CD4-positive, alpha-beta T cell (primary cell): ENCODE results near the gene ZMAT5. TPM values are rescaled to one million over a fixed set of nuclear protein-coding genes. Genes with fewer than 3 reads are reported as not detected.

Experiments used
- ATAC-seq: fragments of 200-7000 bp; cut with Tn5 transposase; one replicate; pipeline ENCODE4 v1.10.0; 2022; ENCODE audit warnings: mild to moderate bottlenecking; ENCODE audit not compliant: poor library complexity
- CTCF ChIA-PET: fragments of 350-600 bp; sonication (Branson Sonifier 250); formaldehyde crosslinking; loops from one replicate; lab custom pipeline; 2021; ENCODE audit warnings: antibody characterized with exemption, inconsistent platforms; lab: Charles Lee
- POLR2A ChIA-PET: fragments of 350-600 bp; sonication (Branson Sonifier 250); formaldehyde crosslinking; loops from one replicate; lab custom pipeline; 2021; ENCODE audit warnings: antibody characterized with exemption, inconsistent platforms; lab: Charles Lee
- DNase-seq, 14 experiments: peaks; one replicate each; pipeline ENCODE4 v3.0.0-alpha.2; 2013 to 2020; ENCODE audit warnings: mixed read lengths in 2 of 14
- H3K27ac ChIP-seq, 2 donors: one replicate each; pipeline versions ENCODE4 v1.5.1 to v1.7.0; 2013; ENCODE audit warnings: low read length in 2 of 2, low read depth in 1 of 2, mild to moderate bottlenecking in 1 of 2
- H3K27me3 ChIP-seq, 2 experiments: 1 replicate in 1 of 2; 2 replicates in 1 of 2; pipeline versions ENCODE4 v1.6.1 to v1.7.0; 2013; ENCODE audit warnings: low read length in 2 of 2, control low read depth in 1 of 2, mild to moderate bottlenecking in 1 of 2, moderate library complexity in 1 of 2; ENCODE audit not compliant: insufficient read depth in 2 of 2, control insufficient read depth in 1 of 2
- H3K36me3 ChIP-seq: one replicate; pipeline ENCODE4 v1.6.1; 2013; ENCODE audit warnings: low read length, control low read depth; ENCODE audit not compliant: insufficient read depth
- H3K4me1 ChIP-seq: one replicate; pipeline ENCODE4 v1.6.1; 2013; ENCODE audit warnings: low read length, control low read depth; ENCODE audit not compliant: insufficient read depth
- H3K4me3 ChIP-seq: one replicate; pipeline ENCODE4 v1.5.1; 2013; ENCODE audit warnings: mild to moderate bottlenecking, low read length, moderate library complexity
- H3K9me3 ChIP-seq, 2 experiments: 1 replicate in 1 of 2; 2 replicates in 1 of 2; pipeline versions ENCODE4 v1.6.1 to v1.7.0; 2013; ENCODE audit warnings: low read length in 2 of 2, mild to moderate bottlenecking in 2 of 2, control low read depth in 1 of 2, moderate library complexity in 1 of 2; ENCODE audit not compliant: control insufficient read depth in 1 of 2, insufficient read depth in 1 of 2
- H3K27ac Mint-ChIP-seq: one replicate; pipeline ENCODE4 v1.8.0; 2020; ENCODE audit warnings: mixed read lengths
- H3K27me3 Mint-ChIP-seq: one replicate; pipeline ENCODE4 v1.8.0; 2021; ENCODE audit warnings: mixed read lengths
- H3K36me3 Mint-ChIP-seq: one replicate; pipeline ENCODE4 v1.8.0; 2021; ENCODE audit warnings: low read depth, mixed read lengths
- H3K4me1 Mint-ChIP-seq: one replicate; pipeline ENCODE4 v1.8.0; 2021; ENCODE audit warnings: low read depth, mixed read lengths
- H3K4me3 Mint-ChIP-seq: one replicate; pipeline ENCODE4 v1.8.0; 2020; ENCODE audit warnings: mild to moderate bottlenecking, mixed read lengths
- H3K9me3 Mint-ChIP-seq: one replicate; pipeline ENCODE4 v1.8.0; 2020; ENCODE audit warnings: mixed read lengths
- intact Hi-C, 2 experiments: fragments of 100-400 bp; cut with DNase I in 1 of 2; cut with micrococcal nuclease in 1 of 2; formaldehyde crosslinking; loops; one replicate each; pipeline versions ENCODE4 v1.15.1 to v1.9.0; 2023 to 2025; cut with DNase I, micrococcal nuclease
- polyA plus RNA-seq, 2 donors: library from polyadenylated mRNA; unstranded; fragments of 120-200 nt; gene quantifications; one replicate each; pipeline ENCODE4 v1.2.1, GENCODE V29; 2013
- total RNA-seq, 174 experiments: library from RNA in 2 of 174; stranded (reverse) in 2 of 174; gene quantifications; one replicate each; pipeline ENCODE4 v1.2.3 and lab custom pipeline; 2021 to 2026
- TF ChIP-seq, protein P1 (sequence below): fragments of 200-600 bp; IDR thresholded peaks from one replicate; pipeline ENCODE4 v1.8.0; 2022; ENCODE audit warnings: antibody characterized with exemption, mild to moderate bottlenecking

ZMAT5 gene, protein sequence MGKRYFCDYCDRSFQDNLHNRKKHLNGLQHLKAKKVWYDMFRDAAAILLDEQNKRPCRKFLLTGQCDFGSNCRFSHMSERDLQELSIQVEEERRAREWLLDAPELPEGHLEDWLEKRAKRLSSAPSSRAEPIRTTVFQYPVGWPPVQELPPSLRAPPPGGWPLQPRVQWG
- total RNA-seq = 1 to 10 TPM; 5.6 to 6.6 TPM
- polyA plus RNA-seq (2013, experiment 1 of 2) = 20.2 TPM
- 18.5 TPM for polyA plus RNA-seq (2013, experiment 2 of 2)
- total RNA-seq (lab: John Stamatoyannopoulos, UW) = 3.3 to 19.3 (median 11.9) reads per million in 172 experiments

DNA sequence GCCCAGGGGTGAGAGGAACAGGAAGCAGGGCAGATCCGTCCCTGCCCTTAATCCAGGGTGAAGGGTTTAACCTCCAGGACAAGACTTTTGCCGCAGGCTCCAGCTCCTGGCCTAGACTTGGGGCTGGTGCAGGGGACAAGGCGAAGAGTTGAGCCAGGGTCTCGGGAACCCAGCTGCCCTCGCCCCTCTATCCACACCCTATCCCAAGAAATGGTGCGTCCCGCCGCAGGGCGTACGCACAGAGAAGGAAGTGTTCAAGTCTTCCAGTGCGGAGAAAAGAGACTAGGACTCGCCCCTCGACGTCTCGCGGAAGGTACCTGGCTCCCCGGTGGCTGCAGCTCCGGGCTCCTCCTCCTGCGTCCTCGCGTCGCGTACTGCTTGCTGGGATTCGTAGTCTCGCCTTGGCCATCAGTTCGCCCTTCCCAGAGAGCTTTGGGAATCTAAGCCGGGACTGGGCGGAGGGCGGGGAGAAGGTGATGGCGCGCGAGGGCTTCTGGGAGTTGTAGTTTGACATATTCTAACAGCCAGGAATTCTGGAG lies at the start of gene ZMAT5:
TSS of gene ZMAT5 (minus strand) at position 376 of the 539 bp plus-strand sequence. CDS start 18,463 bp downstream, outside the sequence.
- H3K4me3 Mint-ChIP-seq = peak within 1 kb of the TSS; percentile 98
- TF ChIP-seq, protein P1, sequence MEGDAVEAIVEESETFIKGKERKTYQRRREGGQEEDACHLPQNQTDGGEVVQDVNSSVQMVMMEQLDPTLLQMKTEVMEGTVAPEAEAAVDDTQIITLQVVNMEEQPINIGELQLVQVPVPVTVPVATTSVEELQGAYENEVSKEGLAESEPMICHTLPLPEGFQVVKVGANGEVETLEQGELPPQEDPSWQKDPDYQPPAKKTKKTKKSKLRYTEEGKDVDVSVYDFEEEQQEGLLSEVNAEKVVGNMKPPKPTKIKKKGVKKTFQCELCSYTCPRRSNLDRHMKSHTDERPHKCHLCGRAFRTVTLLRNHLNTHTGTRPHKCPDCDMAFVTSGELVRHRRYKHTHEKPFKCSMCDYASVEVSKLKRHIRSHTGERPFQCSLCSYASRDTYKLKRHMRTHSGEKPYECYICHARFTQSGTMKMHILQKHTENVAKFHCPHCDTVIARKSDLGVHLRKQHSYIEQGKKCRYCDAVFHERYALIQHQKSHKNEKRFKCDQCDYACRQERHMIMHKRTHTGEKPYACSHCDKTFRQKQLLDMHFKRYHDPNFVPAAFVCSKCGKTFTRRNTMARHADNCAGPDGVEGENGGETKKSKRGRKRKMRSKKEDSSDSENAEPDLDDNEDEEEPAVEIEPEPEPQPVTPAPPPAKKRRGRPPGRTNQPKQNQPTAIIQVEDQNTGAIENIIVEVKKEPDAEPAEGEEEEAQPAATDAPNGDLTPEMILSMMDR = no peak
- H3K4me1 ChIP-seq = peaks cover 30% of the 10 kb centered on the region
- H3K4me3 ChIP-seq = peak within 1 kb of the TSS; percentile 83
- POLR2A ChIA-PET = interaction anchor here (0.6 to 1.9 kb wide), 13 partner anchors 9 to 657 kb away, joined by 3 to 14 read pairs (median 3); partner anchors contain the start of genes ASCC2 and THOC5
- intact Hi-C loops = loop anchor here (1.0 to 10.0 kb wide), 9 partner anchors 72 to 1986 kb away; partner anchors contain the start of genes ASCC2 (in 2 of the 2), AP1B1 (in 1 of the 2), DEPDC5 (in 1 of the 2) and MTMR3 (in 1 of the 2)
- H3K9me3 Mint-ChIP-seq = no peaks in the 10 kb centered on the region
- H3K27ac Mint-ChIP-seq = peak within 1 kb of the TSS; percentile 88
- CTCF ChIA-PET = no interaction called here
- peaks cover 22% of the 10 kb centered on the region for H3K36me3 ChIP-seq
- no peaks in the 10 kb centered on the region for H3K9me3 ChIP-seq
- peak; percentile 81 to 97 (median 88) for DNase-seq
- no peaks in the 10 kb centered on the region for H3K27me3 Mint-ChIP-seq
- H3K36me3 Mint-ChIP-seq = peaks cover 45% of the 10 kb centered on the region
- no peaks in the 10 kb centered on the region for H3K27me3 ChIP-seq
- peak within 1 kb of the TSS; percentile 73 to 78 for H3K27ac ChIP-seq
- peak; percentile 96 for ATAC-seq
- H3K4me1 Mint-ChIP-seq = peaks cover 34% of the 10 kb centered on the region

DNA sequence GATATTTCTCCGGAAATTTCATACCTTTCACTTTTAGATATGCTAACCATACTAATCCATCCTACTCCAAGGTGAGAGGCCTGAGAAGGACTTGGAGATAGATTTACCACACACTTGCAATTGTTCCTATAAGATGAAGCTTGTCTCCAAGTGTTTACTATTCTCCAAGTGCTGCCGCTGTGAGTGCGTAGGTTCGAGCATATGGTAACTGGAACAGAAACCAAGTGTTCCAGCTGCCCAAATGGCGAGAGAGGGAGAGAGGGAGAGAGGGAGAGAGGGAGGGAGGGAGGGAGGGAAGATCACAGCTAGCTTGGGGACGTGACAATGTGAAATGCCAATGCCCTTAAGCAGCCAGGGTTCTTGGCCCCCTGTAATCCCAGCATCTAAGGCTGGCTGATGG lies 49.7 kb upstream of the ZMAT5 start:
- intact Hi-C loops = no loop called here
- Histone ChIP-seq H3K36me3 (peaks cover 74% of the 10 kb centered on the region), H3K9me3 (no peaks in the 10 kb centered on the region), H3K4me3 (no peak overlapping the region), H3K4me1 (no peaks in the 10 kb centered on the region), H3K27me3 (no peaks in the 10 kb centered on the region), H3K27ac (no peak overlapping the region)
- H3K4me3 Mint-ChIP-seq = no peak overlapping the region
- no peak for DNase-seq
- no peaks in the 10 kb centered on the region for H3K4me1 Mint-ChIP-seq
- no peaks in the 10 kb centered on the region for H3K27me3 Mint-ChIP-seq
- CTCF ChIA-PET = no interaction called here
- ATAC-seq = no peak
- TF ChIP-seq, protein P1 = no peak
- POLR2A ChIA-PET = no interaction called here
- peaks cover 87% of the 10 kb centered on the region for H3K36me3 Mint-ChIP-seq
- H3K9me3 Mint-ChIP-seq = no peaks in the 10 kb centered on the region
- H3K27ac Mint-ChIP-seq = no peak overlapping the region

DNA sequence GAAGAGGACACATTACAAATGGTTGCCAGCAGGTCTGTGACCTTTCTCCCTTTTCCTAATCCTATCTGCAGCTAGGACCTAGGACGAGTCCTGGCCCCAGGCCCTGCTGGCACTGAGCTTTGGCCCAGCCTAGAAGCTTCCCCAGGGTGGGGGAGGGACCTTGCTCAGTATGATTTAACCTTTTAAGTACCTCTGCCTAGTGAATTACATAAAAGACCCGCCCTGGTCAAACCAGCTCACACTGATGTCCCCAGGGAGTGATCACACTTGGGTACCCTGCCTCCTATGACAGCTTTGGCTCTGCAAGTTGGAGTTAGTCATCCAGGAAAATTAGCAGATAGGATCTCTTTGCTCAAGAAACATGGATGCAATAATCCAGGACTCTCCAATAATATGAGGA lies 49.3 kb upstream of the ZMAT5 start:
- Histone ChIP-seq H3K4me3 (no peak overlapping the region), H3K27me3 (no peaks in the 10 kb centered on the region), H3K27ac (no peak overlapping the region), H3K36me3 (peaks cover 74% of the 10 kb centered on the region), H3K4me1 (no peaks in the 10 kb centered on the region), H3K9me3 (no peaks in the 10 kb centered on the region)
- ChIA-PET CTCF (no interaction called here), POLR2A (no interaction called here)
- ATAC-seq (no peak), DNase-seq (no peak)
- no peaks in the 10 kb centered on the region for H3K4me1 Mint-ChIP-seq
- no peaks in the 10 kb centered on the region for H3K9me3 Mint-ChIP-seq
- TF ChIP-seq, protein P1 = no peak
- intact Hi-C loops = no loop called here
- H3K4me3 Mint-ChIP-seq = no peak overlapping the region
- no peaks in the 10 kb centered on the region for H3K27me3 Mint-ChIP-seq
- H3K36me3 Mint-ChIP-seq = peaks cover 87% of the 10 kb centered on the region
- no peak overlapping the region for H3K27ac Mint-ChIP-seq
